Activated T-helper 17 cell treated with anti-CD3 and anti-CD28 coated beads, Interleukin-2, amount 50 U/mL, for 72 hours (primary cell): Measurements from ENCODE around the gene PRKCE. TPM values are rescaled to one million over a fixed set of nuclear protein-coding genes. Genes with fewer than 3 reads are reported as not detected.

Experiments used
- ATAC-seq: fragments of 150-1000 bp; cut with Tn5 transposase; replicated peaks from 2 replicates; pipeline ENCODE4 v1.10.0; 2021; ENCODE audit warnings: mild to moderate bottlenecking, moderate library complexity
- H3K27ac Mint-ChIP-seq: one replicate; pipeline ENCODE4 v1.8.0; 2022; ENCODE audit warnings: mixed read lengths
- H3K27me3 Mint-ChIP-seq: one replicate; pipeline ENCODE4 v1.8.0; 2022; ENCODE audit warnings: mixed read lengths
- H3K36me3 Mint-ChIP-seq: one replicate; pipeline ENCODE4 v1.8.0; 2022; ENCODE audit warnings: low read depth, mild to moderate bottlenecking, mixed read lengths
- H3K4me1 Mint-ChIP-seq: one replicate; pipeline ENCODE4 v1.8.0; 2022; ENCODE audit warnings: mixed read lengths
- H3K4me3 Mint-ChIP-seq: one replicate; pipeline ENCODE4 v1.8.0; 2022; ENCODE audit warnings: mild to moderate bottlenecking, mixed read lengths
- H3K9me3 Mint-ChIP-seq: one replicate; pipeline ENCODE4 v1.8.0; 2022; ENCODE audit warnings: mixed read lengths
- total RNA-seq, 2 donors: library from RNA; stranded (reverse); gene quantifications; one replicate each; pipeline ENCODE4 v1.2.3, GENCODE V29; 2022

The PRKCE gene
- total RNA-seq, 2 donors from 2014 or later: 15.9 to 16.6 TPM

GRCh38 chr2:46226620-46227019 lies 575.1 kb downstream of the PRKCE start:
- ATAC-seq: peak; percentile 42
- Mint-ChIP-seq H3K4me3 (peak overlapping the region; percentile 44), H3K4me1 (peaks cover 33% of the 10 kb centered on the region)

GRCh38 chr2:46227022-46227421 lies 575.5 kb downstream of the PRKCE start:
- ATAC-seq: peak; percentile 22
- peaks cover 3% of the 10 kb centered on the region for H3K27me3 Mint-ChIP-seq
- H3K9me3 Mint-ChIP-seq: no peaks in the 10 kb centered on the region
- H3K4me1 Mint-ChIP-seq: peaks cover 36% of the 10 kb centered on the region
- peak overlapping the region; percentile 44 for H3K4me3 Mint-ChIP-seq
- peak overlapping the region; percentile 58 for H3K27ac Mint-ChIP-seq
- H3K36me3 Mint-ChIP-seq: no peaks in the 10 kb centered on the region

More at GRCh38 chr2:46226620-46227019, 575.1 kb downstream of the PRKCE start:
- H3K27ac Mint-ChIP-seq: peak overlapping the region; percentile 58
- H3K9me3 Mint-ChIP-seq: no peaks in the 10 kb centered on the region
- peaks cover 3% of the 10 kb centered on the region for H3K27me3 Mint-ChIP-seq
- H3K36me3 Mint-ChIP-seq: no peaks in the 10 kb centered on the region

- peaks cover 3% of the 10 kb centered on the region for H3K27me3 Mint-ChIP-seq
- no peaks in the 10 kb centered on the region for H3K9me3 Mint-ChIP-seq
- ATAC-seq: no peak
- H3K4me1 Mint-ChIP-seq: peaks cover 38% of the 10 kb centered on the region
- no peaks in the 10 kb centered on the region for H3K36me3 Mint-ChIP-seq
- peak overlapping the region; percentile 29 for H3K27ac Mint-ChIP-seq
- no peak overlapping the region for H3K4me3 Mint-ChIP-seq
These were observed 576.3 kb downstream of the PRKCE start for GRCh38 chr2:46227674-46228289.

GRCh38 chr2:46229134-46230063 lies 577.9 kb downstream of the PRKCE start:
- ATAC-seq: peak; percentile 85
- Mint-ChIP-seq H3K27ac (peak overlapping the region; percentile 77), H3K4me3 (peak overlapping the region; percentile 42), H3K27me3 (no peaks in the 10 kb centered on the region), H3K36me3 (no peaks in the 10 kb centered on the region), H3K4me1 (peaks cover 32% of the 10 kb centered on the region), H3K9me3 (no peaks in the 10 kb centered on the region)

GRCh38 chr2:46230115-46230571 lies 578.7 kb downstream of the PRKCE start:
- Mint-ChIP-seq H3K9me3 (no peaks in the 10 kb centered on the region), H3K36me3 (no peaks in the 10 kb centered on the region), H3K27me3 (no peaks in the 10 kb centered on the region), H3K4me1 (peaks cover 25% of the 10 kb centered on the region), H3K27ac (peak overlapping the region; percentile 77), H3K4me3 (peak overlapping the region; percentile 42)
- peak; percentile 25 for ATAC-seq

- H3K36me3 Mint-ChIP-seq: no peaks in the 10 kb centered on the region
- H3K9me3 Mint-ChIP-seq: no peaks in the 10 kb centered on the region
- H3K27ac Mint-ChIP-seq: peak overlapping the region; percentile 77
- peaks cover 24% of the 10 kb centered on the region for H3K4me1 Mint-ChIP-seq
- H3K4me3 Mint-ChIP-seq: no peak overlapping the region
- no peaks in the 10 kb centered on the region for H3K27me3 Mint-ChIP-seq
- no peak for ATAC-seq
These were observed 579.4 kb downstream of the PRKCE start for GRCh38 chr2:46230677-46231425.

GRCh38 chr2:46231721-46232120 lies 580.2 kb downstream of the PRKCE start:
- peaks cover 20% of the 10 kb centered on the region for H3K4me1 Mint-ChIP-seq
- H3K36me3 Mint-ChIP-seq: no peaks in the 10 kb centered on the region
- no peak overlapping the region for H3K4me3 Mint-ChIP-seq
- H3K9me3 Mint-ChIP-seq: no peaks in the 10 kb centered on the region
- H3K27me3 Mint-ChIP-seq: no peaks in the 10 kb centered on the region
- no peak overlapping the region for H3K27ac Mint-ChIP-seq
- ATAC-seq: no peak

- Mint-ChIP-seq H3K27ac (no peak overlapping the region), H3K9me3 (no peaks in the 10 kb centered on the region), H3K36me3 (no peaks in the 10 kb centered on the region), H3K4me3 (no peak overlapping the region), H3K27me3 (no peaks in the 10 kb centered on the region), H3K4me1 (peaks cover 15% of the 10 kb centered on the region)
- ATAC-seq: no peak
These were observed 581.4 kb downstream of the PRKCE start for GRCh38 chr2:46232860-46233259.

- Mint-ChIP-seq H3K27ac (no peak overlapping the region), H3K9me3 (no peaks in the 10 kb centered on the region), H3K36me3 (peaks cover 5% of the 10 kb centered on the region), H3K4me1 (peaks cover 26% of the 10 kb centered on the region), H3K27me3 (no peaks in the 10 kb centered on the region), H3K4me3 (no peak overlapping the region)
- ATAC-seq: no peak
These were observed 584.8 kb downstream of the PRKCE start for GRCh38 chr2:46236006-46236875.

- H3K36me3 Mint-ChIP-seq: peaks cover 5% of the 10 kb centered on the region
- peaks cover 26% of the 10 kb centered on the region for H3K4me1 Mint-ChIP-seq
- no peaks in the 10 kb centered on the region for H3K27me3 Mint-ChIP-seq
- no peak overlapping the region for H3K4me3 Mint-ChIP-seq
- no peak for ATAC-seq
- no peaks in the 10 kb centered on the region for H3K9me3 Mint-ChIP-seq
- no peak overlapping the region for H3K27ac Mint-ChIP-seq
These were observed 585.7 kb downstream of the PRKCE start for GRCh38 chr2:46236876-46237859.
